GM12878 (cell line): ENCODE measurements around the gene DLG1. TPM values are rescaled to one million over a fixed set of nuclear protein-coding genes. Genes with fewer than 3 reads are reported as not detected.

Source experiments
- BCLAF1 ChIP-seq: fragments of 450-650 bp; IDR thresholded peaks from 2 replicates; pipeline ENCODE4 v1.6.1; 2017; ENCODE audit warnings: antibody characterized with exemption, mild to moderate bottlenecking, moderate library complexity
- CBFB ChIP-seq: IDR thresholded peaks from 2 replicates; pipeline ENCODE4 v1.6.1; 2016; ENCODE audit warnings: antibody characterized with exemption, low read depth
- CBX5 ChIP-seq: sonication (generic); IDR thresholded peaks from 2 replicates; pipeline ENCODE4 v1.6.1; 2016; ENCODE audit warnings: low read depth, moderate library complexity, mild to moderate bottlenecking, inconsistent platforms
- CREB1 ChIP-seq: IDR thresholded peaks from 2 replicates; pipeline ENCODE4 v1.6.1; 2012; ENCODE audit warnings: low read depth, mild to moderate bottlenecking, inconsistent platforms
- KLF5 ChIP-seq: fragments of 450-650 bp; IDR thresholded peaks from 2 replicates; pipeline ENCODE4 v1.6.1; 2014; ENCODE audit warnings: mild to moderate bottlenecking; ENCODE audit not compliant: partially characterized antibody
- LARP7 ChIP-seq: fragments of 450-650 bp; IDR thresholded peaks from 2 replicates; pipeline ENCODE4 v1.6.1; 2017; ENCODE audit warnings: mild to moderate bottlenecking
- SIN3A ChIP-seq: IDR thresholded peaks from 2 replicates; pipeline ENCODE4 v1.6.1; 2012; ENCODE audit warnings: low read depth, low read length, improper control_type of control experiment
- SMC3 ChIP-seq: IDR thresholded peaks from 2 replicates; pipeline ENCODE4 v1.6.1; 2011; ENCODE audit warnings: low read length, improper control_type of control experiment, borderline replicate concordance
- SUPT20H ChIP-seq: IDR thresholded peaks from 2 replicates; pipeline ENCODE4 v1.6.1; 2011; ENCODE audit warnings: low read depth, mild to moderate bottlenecking, low read length, moderate library complexity, borderline replicate concordance; ENCODE audit not compliant: control insufficient read depth
- USF1 ChIP-seq: IDR thresholded peaks from 2 replicates; pipeline ENCODE4 v1.6.1; 2011; ENCODE audit warnings: borderline replicate concordance, low read depth, mild to moderate bottlenecking, moderate library complexity, mixed read lengths, low read length; ENCODE audit not compliant: insufficient read depth; ENCODE audit errors: extremely low read length
- ZNF24 ChIP-seq: fragments of 450-650 bp; IDR thresholded peaks from 2 replicates; pipeline ENCODE4 v1.6.1; 2017; ENCODE audit warnings: antibody characterized with exemption, mild to moderate bottlenecking
- polyA plus RNA-seq, 11 experiments: library from polyadenylated mRNA; depleted of rRNA in 4 of 11; unstranded in 6 of 11; stranded (reverse) in 5 of 11; fragments of >200 nt; fragmentation: Nextera tagmentation in 4 of 11; fragmentation: Illumina TruSeq in 1 of 11; extraction: Ambion mirVana in 4 of 11; extraction: Trizol in 1 of 11; gene quantifications; 1 replicate in 1 of 11; 2 replicates in 10 of 11; pipeline versions ENCODE4 v1.2.1 to v1.2.3, GENCODE V29; 2011 to 2016; ENCODE audit warnings: inconsistent platforms in 2 of 11, missing spikeins in 2 of 11, low read depth in 1 of 11
- total RNA-seq, 4 experiments: library from RNA; depleted of rRNA in 3 of 4; stranded (reverse); fragments of >200 nt in 3 of 4; fragmentation: Illumina TruSeq in 1 of 4; extraction: Trizol in 1 of 4; gene quantifications; 2 replicates each; pipeline versions ENCODE4 v1.2.1 to v1.2.3, GENCODE V29; 2013 to 2021
- TF ChIP-seq, protein P1 (sequence below), 3 experiments: IDR thresholded peaks in 2 of 3; conservative IDR thresholded peaks in 1 of 3; 2 replicates each; pipeline ENCODE4 v1.5.1; 2011; ENCODE audit warnings: low read depth in 3 of 3, low read length in 3 of 3, mild to moderate bottlenecking in 3 of 3, control low read depth in 2 of 3, moderate library complexity in 2 of 3, inconsistent platforms in 1 of 3, mixed read lengths in 1 of 3; ENCODE audit not compliant: control insufficient read depth in 2 of 3, insufficient read depth in 1 of 3; ENCODE audit errors: extremely low read depth in 1 of 3
- TF ChIP-seq, protein P2 (sequence below): IDR thresholded peaks from 2 replicates; pipeline ENCODE4 v1.6.1; 2012; ENCODE audit warnings: low read depth, low read length, improper control_type of control experiment
- TF ChIP-seq, protein P3 (sequence below): fragments of 450-650 bp; formaldehyde crosslinking; IDR thresholded peaks from 2 replicates; pipeline ENCODE4 v1.4.0; 2020; ENCODE audit warnings: mild to moderate bottlenecking, moderate library complexity
- TF ChIP-seq, protein P4 (sequence below): IDR thresholded peaks from 2 replicates; pipeline ENCODE4 v1.6.1; 2011; ENCODE audit warnings: low read depth, mild to moderate bottlenecking, low read length, moderate library complexity, borderline replicate concordance; ENCODE audit errors: extremely low read depth

DLG1 gene
- total and polyA plus RNA-seq, 10 of the 15 experiments (the other 5 are each of a cell fraction or from before 2014, with no cell fraction given) = 9.2 to 63.1 (median 40.1) TPM

DNA sequence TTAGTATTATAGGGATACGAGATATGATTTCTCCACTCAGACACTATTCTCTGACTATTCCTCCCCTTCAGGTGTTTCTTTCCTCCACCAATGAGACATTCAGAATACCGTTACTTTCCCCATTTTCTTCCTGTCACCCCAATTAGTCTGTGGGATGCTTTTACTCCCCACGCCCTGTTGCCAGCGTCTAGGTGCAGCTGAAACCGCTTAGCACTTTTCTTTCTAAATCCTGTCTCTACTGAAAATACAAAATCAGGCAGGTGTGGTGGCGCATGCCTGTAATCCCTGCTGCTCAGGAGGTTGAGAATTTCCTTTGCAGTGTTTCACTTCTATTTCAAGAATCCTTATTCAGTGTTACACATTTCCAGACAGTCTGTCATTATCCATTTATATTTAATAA, 49.6 kb upstream of the DLG1 start (continued):
- TF ChIP-seq, protein P1, sequence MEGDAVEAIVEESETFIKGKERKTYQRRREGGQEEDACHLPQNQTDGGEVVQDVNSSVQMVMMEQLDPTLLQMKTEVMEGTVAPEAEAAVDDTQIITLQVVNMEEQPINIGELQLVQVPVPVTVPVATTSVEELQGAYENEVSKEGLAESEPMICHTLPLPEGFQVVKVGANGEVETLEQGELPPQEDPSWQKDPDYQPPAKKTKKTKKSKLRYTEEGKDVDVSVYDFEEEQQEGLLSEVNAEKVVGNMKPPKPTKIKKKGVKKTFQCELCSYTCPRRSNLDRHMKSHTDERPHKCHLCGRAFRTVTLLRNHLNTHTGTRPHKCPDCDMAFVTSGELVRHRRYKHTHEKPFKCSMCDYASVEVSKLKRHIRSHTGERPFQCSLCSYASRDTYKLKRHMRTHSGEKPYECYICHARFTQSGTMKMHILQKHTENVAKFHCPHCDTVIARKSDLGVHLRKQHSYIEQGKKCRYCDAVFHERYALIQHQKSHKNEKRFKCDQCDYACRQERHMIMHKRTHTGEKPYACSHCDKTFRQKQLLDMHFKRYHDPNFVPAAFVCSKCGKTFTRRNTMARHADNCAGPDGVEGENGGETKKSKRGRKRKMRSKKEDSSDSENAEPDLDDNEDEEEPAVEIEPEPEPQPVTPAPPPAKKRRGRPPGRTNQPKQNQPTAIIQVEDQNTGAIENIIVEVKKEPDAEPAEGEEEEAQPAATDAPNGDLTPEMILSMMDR (IDR thresholded peaks at IDR 0.05 in 2 of 3, conservative IDR thresholded peaks at IDR 0.05 in 1 of 3; ENCODE audit: control insufficient read depth in 2 of 3, extremely low read depth in 1 of 3, insufficient read depth in 1 of 3, low read depth in 3 of 3, low read length in 3 of 3) = no peak
- TF ChIP-seq SUPT20H (no peak), CBX5 (no peak), USF1 (no peak), BCLAF1 (no peak), ZNF24 (no peak), CREB1 (no peak), SIN3A (no peak), CBFB (no peak), LARP7 (no peak), SMC3 (no peak), KLF5 (no peak)
- TF ChIP-seq, protein P2, sequence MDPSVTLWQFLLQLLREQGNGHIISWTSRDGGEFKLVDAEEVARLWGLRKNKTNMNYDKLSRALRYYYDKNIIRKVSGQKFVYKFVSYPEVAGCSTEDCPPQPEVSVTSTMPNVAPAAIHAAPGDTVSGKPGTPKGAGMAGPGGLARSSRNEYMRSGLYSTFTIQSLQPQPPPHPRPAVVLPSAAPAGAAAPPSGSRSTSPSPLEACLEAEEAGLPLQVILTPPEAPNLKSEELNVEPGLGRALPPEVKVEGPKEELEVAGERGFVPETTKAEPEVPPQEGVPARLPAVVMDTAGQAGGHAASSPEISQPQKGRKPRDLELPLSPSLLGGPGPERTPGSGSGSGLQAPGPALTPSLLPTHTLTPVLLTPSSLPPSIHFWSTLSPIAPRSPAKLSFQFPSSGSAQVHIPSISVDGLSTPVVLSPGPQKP = no peak
- TF ChIP-seq, protein P3, sequence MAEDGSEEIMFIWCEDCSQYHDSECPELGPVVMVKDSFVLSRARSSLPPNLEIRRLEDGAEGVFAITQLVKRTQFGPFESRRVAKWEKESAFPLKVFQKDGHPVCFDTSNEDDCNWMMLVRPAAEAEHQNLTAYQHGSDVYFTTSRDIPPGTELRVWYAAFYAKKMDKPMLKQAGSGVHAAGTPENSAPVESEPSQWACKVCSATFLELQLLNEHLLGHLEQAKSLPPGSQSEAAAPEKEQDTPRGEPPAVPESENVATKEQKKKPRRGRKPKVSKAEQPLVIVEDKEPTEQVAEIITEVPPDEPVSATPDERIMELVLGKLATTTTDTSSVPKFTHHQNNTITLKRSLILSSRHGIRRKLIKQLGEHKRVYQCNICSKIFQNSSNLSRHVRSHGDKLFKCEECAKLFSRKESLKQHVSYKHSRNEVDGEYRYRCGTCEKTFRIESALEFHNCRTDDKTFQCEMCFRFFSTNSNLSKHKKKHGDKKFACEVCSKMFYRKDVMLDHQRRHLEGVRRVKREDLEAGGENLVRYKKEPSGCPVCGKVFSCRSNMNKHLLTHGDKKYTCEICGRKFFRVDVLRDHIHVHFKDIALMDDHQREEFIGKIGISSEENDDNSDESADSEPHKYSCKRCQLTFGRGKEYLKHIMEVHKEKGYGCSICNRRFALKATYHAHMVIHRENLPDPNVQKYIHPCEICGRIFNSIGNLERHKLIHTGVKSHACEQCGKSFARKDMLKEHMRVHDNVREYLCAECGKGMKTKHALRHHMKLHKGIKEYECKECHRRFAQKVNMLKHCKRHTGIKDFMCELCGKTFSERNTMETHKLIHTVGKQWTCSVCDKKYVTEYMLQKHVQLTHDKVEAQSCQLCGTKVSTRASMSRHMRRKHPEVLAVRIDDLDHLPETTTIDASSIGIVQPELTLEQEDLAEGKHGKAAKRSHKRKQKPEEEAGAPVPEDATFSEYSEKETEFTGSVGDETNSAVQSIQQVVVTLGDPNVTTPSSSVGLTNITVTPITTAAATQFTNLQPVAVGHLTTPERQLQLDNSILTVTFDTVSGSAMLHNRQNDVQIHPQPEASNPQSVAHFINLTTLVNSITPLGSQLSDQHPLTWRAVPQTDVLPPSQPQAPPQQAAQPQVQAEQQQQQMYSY (CRISPR knock-in tag) = no peak
- TF ChIP-seq, protein P4, sequence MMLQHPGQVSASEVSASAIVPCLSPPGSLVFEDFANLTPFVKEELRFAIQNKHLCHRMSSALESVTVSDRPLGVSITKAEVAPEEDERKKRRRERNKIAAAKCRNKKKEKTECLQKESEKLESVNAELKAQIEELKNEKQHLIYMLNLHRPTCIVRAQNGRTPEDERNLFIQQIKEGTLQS = no peak
- TF ChIP-seq, all 136 proteins: peak for 0
